Measurements from ENCODE around the gene HEATR5A. TPM values are rescaled to one million over a fixed set of nuclear protein-coding genes. Genes with fewer than 3 reads are reported as not detected.
"Not testable (repeated sequence)": the region's sequence is repeated elsewhere in the genome, so short reads cannot be mapped to it uniquely, and the experiment has no call there.

HEATR5A gene
- total RNA-seq, 2 donors from 2014 or later, result 9.9 to 12.7 TPM

DNA sequence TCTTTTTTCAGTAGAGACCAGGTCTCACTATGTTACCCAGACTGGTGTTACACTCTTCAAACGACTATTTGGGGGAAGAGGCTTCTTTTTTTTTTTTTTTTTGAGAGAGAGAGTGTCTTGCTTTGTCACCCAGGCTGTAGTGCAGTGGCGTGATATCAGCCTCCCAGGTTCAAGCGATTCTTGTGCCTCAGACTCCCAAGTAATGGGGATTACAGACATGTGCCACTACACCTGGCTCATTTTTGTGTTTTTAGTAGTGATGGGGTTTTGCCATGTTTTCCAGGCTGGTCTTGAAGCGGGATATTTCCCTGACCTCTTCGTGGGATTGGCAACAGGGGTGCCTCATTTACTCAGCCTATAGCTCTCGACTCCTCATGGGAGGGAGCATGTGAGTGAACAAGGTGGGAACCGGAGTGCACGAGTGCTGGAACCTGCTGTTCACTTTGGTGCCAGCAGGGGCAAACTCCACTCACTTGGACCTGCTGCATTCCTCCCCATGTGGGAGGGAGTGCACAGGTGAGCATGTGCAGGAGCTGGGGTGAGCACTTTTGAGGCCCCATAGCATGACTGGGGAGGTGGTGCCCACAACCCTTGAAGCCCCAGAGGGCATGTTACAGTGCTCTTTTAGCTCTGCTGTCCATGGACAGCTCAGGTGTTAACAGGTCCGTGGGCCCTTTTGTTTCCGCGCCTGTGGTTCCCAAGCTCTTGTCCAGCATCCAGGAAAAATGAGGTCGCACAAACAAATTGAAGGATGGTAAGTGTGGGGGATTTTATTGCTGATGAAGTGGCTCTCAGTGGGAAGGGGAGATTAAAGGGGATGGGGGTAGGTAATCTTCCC lies 133.7 kb downstream of the HEATR5A start:
- DNase-seq (ENCODE audit: low spot score in 2 of 2) (no peak), ATAC-seq (no peak)
- Mint-ChIP-seq H3K27ac (no peak overlapping the region), H3K9me3 (peaks cover 0 to 7% of the 10 kb centered on the region in 2 donors), H3K36me3 (peaks cover 0 to 8% of the 10 kb centered on the region in 2 donors)

DNA sequence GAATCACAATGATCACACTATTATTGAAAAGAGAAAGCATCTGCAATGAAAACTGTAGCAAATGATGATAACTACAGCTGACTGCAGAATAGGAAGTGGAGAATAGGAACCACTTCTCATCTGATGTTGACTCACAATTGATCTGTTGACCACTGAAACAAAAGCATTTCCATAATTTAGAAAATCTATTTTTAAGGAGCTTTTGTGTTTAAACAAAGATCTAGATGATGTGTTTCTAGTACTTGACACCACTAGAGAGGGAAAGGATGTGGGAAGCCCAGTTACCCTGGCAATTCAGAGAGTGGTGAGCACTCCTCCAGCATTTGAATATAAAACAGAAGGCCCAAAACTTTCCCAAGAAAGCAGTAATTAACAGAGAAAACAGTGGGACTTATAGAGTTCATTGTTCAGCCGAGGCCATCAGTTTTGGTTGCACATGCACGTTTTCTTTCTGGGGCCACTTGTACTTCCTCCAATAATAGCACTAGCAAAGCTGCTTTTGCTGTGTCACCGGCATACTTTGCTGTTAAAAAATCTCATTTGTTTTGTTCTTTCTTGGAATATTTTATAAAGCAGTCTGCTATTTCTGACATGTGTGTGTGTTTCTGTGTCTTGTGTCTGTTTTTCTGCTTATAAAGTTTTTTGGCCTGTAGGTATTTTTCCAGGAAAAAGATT lies 136.6 kb downstream of the HEATR5A start:
- Mint-ChIP-seq H3K27ac (no peak overlapping the region), H3K9me3 (peaks cover 0 to 10% of the 10 kb centered on the region in 2 donors), H3K36me3 (peaks cover 0 to 8% of the 10 kb centered on the region in 2 donors)
- DNase-seq (ENCODE audit: low spot score in 2 of 2) (no peak), ATAC-seq (peak; percentile 39 to 61)

DNA sequence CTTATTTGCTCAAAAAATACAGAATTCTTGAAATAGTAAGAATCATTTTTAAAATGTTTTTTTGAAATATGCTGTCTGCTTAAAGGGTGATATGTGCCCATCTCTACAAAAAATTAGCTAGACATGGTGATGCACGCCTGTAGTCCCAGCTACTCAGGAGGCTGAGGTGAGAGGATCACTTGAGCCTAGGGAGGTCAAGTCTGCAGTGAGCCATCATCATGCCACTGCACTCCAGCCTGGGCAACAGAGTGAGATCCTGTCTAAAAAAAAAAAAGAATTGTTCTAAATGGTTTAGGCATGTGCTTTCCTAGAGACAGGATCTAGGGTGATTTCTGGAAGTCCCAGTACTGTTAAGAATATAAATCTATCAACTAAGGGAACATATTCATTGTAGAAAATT lies 137.2 kb downstream of the HEATR5A start:
- Mint-ChIP-seq H3K27ac (no peak overlapping the region), H3K36me3 (peaks cover 0 to 8% of the 10 kb centered on the region in 2 donors), H3K9me3 (peaks cover 0 to 11% of the 10 kb centered on the region in 2 donors)
- ATAC-seq (peak in 1 of 2 donors; percentile 20), DNase-seq (ENCODE audit: low spot score in 2 of 2) (no peak)

DNA sequence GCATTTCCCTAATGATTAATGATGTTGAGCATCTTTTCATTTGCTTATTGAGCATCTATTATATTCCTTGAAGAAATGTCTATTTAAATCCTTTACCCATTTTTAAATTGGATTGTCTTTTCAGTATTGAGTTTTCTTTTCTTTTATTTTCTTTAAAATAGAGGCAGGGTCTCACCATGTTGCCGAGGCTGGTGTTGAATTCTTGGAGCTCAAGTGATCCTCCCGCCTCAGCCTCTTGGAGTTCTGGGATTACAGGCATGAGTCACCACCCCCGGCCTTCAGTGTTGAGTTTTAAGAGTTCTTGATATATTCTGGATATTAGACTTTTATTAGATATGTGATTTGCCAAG lies 139.5 kb downstream of the HEATR5A start:
- Mint-ChIP-seq H3K27ac (no peak overlapping the region), H3K36me3 (peaks cover 0 to 9% of the 10 kb centered on the region in 2 donors), H3K9me3 (peaks cover 0 to 4% of the 10 kb centered on the region in 2 donors)
- ATAC-seq (no peak), DNase-seq (ENCODE audit: low spot score in 2 of 2) (no peak)

DNA sequence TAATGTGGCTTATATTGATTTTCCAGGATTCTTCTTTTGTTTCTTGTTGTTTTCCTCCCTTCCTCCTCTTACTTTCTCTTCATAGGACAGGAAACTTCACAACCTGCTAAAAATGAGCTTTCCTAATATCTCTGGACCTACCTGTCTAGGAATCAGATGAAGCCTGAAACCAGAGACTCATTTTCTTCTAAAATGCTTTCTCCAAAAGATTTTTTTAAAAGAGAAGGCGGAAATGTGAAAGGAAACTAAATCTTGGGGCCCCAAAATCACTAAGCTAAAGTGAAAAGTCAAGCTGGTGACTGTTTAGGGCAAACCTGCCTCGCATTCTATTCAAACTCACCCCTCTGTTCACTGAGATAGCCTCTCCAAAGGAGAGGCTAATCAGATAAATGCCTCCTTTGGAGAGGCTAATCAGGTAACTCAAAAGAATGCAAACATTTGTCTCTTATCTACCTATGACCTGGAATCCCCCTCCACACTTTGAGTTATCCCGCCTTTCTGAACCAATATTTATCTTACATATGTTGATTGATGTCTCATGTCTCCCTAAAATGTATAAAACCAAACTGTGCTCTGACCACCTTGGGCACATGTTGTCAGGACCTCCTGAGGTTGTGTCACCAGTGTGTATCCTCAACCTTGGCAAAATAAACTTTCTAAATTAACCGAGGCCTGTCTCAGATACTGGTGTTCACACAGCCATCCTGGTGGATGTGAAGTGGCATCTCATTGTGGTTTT lies 140.0 kb downstream of the HEATR5A start:
- H3K36me3 Mint-ChIP-seq, result peaks cover 0 to 9% of the 10 kb centered on the region in 2 donors
- no peak overlapping the region for H3K27ac Mint-ChIP-seq
- peaks cover 0 to 4% of the 10 kb centered on the region in 2 donors for H3K9me3 Mint-ChIP-seq
- ATAC-seq (no peak), DNase-seq (ENCODE audit: low spot score in 2 of 2) (no peak)

DNA sequence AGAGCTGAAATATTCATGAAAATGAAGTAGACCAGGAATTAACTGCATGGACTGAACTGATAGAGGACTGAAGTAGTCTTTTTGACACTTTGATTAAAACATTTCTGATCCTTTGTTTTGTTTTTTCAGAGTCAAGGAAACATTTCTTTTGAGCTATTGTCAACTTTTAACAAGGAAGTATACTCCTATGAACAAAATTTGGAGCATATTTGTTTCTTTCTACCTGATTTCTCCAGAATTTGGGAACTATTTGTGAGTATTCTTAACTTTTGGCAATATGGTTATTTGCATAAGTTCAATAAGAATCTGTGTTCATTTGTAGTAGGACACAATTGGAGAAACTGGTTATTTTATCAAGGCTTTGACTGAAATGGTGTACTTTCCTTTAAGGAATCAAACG lies 141.5 kb downstream of the HEATR5A start:
- H3K27ac Mint-ChIP-seq, result no peak overlapping the region
- ATAC-seq (no peak), DNase-seq (ENCODE audit: low spot score in 2 of 2) (no peak)
- H3K36me3 Mint-ChIP-seq, result peaks cover 0 to 9% of the 10 kb centered on the region in 2 donors
- peaks cover 0 to 4% of the 10 kb centered on the region in 2 donors for H3K9me3 Mint-ChIP-seq

DNA sequence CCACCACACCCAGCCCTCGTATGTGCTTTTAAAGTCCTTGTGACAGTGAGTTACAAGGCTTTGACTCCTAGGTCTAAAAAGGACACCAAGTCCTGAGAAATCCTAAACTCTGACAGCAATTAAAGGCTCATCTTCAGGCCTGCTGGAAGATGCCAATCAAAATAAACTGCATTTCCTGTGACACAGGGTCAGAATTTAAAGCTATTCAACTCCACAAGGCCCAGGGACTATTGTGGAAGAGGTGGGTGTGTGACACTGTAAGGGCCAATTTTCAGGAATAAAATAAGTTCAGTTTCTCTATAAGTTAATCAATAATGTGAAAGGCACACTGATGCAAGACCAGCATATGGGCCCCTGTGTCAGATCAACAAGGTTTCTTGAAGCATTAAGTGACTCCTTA lies 143.3 kb downstream of the HEATR5A start:
- Mint-ChIP-seq H3K27ac (no peak overlapping the region), H3K36me3 (peaks cover 0 to 9% of the 10 kb centered on the region in 2 donors), H3K9me3 (peaks cover 0 to 4% of the 10 kb centered on the region in 2 donors)
- DNase-seq (ENCODE audit: low spot score in 2 of 2) (no peak), ATAC-seq (no peak)

DNA sequence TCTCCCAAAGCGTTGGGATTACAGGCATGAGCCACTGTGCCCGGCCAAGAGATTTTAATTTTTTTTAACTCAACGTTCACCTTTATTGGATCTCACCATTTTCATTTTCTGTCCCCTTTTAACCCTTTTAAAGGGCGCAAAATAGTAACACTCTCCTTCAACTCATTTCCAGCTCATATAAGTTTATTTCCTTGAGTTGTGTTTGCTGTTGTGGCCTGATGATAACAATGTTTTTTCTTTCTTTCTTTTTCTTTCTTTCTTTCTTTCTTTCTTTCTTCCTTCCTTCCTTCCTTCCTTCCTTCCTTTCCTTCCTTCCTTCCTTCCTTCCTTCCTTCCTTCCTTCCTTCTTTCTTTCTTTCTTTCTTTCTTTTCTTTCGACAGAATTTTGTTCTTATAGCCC lies 143.9 kb downstream of the HEATR5A start:
- not testable (repeated sequence) for DNase-seq (ENCODE audit: low spot score in 2 of 2); H3K36me3 Mint-ChIP-seq; ATAC-seq; H3K27ac Mint-ChIP-seq; H3K9me3 Mint-ChIP-seq

DNA sequence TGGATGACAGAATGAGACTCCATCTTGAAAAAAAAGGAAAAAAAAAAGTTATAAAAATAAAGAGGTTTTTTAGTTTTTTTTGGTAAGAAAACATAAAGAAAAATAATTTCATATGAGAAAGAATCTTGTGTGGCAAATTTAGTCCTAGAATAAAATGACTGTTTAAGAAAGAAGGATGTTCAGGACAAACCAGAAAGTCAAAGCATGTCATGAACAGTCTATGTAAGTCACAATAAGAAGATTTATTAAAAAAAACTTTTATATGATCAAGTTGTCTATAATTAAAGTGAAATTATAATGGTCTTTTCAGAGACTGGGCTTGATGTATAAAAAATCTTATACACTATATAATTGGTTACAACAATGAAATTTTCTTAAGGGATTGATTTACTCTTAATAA lies 144.6 kb downstream of the HEATR5A start:
- DNase-seq (ENCODE audit: low spot score in 2 of 2) (no peak), ATAC-seq (no peak)
- peaks cover 0 to 9% of the 10 kb centered on the region in 2 donors for H3K36me3 Mint-ChIP-seq
- no peak overlapping the region for H3K27ac Mint-ChIP-seq
- H3K9me3 Mint-ChIP-seq, result peaks cover 0 to 4% of the 10 kb centered on the region in 2 donors

DNA sequence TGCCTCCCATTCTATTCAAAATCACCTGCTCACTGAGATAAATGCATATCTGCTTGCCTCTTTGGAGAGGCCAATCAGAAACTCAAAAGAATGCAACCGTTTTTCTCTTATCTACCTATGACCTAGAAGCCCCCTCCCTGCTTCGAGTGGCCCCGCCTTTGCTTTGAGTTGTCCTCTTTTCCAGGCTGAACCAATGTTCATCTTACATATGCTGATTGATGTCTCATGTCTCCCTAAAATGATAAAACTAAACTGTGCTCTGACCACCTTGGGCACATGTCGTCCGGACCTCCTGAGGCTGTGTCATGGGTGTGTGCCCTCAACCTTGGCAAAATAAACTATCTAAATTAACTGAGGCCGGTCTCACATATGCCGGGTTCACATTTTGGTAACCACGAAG lies 148.7 kb downstream of the HEATR5A start:
- H3K27ac Mint-ChIP-seq, result no peak overlapping the region
- ATAC-seq, result no peak

DNA sequence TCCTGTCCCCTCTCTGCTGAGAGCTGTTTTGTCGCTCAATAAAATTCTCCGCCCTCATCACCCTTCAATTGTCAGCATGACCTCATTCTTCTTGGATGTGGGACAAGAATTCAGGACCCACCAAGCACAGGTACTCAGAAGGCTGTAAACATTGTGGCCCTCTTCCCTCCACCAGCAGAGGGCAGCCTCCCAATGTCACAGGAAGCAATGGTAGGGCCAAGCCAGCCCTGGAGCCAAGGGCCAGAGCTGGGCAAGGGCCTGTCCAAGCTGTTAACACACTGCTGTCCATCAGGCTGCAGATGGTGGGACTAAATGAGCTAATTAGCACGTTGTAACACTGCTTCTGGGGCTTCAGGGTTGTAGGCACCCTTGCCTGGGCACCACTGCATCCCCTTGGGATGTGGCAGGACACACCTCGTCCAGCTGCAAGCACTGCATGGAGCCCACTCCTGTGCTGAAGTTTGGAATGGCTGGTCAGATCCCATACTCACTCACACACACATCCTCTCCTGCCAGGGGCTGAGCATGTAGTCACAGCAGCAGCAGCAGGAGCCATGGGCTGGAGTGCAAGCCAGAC lies 150.1 kb downstream of the HEATR5A start:
- ATAC-seq (no peak), DNase-seq (ENCODE audit: low spot score in 2 of 2) (peak in 1 of 2 donors; percentile 24)
- Mint-ChIP-seq H3K9me3 (peaks cover 4% of the 10 kb centered on the region in 2 donors), H3K36me3 (peaks cover 0 to 6% of the 10 kb centered on the region in 2 donors), H3K27ac (peak overlapping the region in 1 of 2 donors; percentile 10)

More for the DNA sequence above, 148.7 kb downstream of the HEATR5A start:
- Mint-ChIP-seq H3K9me3 (peaks cover 4% of the 10 kb centered on the region in 2 donors), H3K36me3 (peaks cover 0 to 11% of the 10 kb centered on the region in 2 donors)
- no peak for DNase-seq (ENCODE audit: low spot score in 2 of 2)

DNA sequence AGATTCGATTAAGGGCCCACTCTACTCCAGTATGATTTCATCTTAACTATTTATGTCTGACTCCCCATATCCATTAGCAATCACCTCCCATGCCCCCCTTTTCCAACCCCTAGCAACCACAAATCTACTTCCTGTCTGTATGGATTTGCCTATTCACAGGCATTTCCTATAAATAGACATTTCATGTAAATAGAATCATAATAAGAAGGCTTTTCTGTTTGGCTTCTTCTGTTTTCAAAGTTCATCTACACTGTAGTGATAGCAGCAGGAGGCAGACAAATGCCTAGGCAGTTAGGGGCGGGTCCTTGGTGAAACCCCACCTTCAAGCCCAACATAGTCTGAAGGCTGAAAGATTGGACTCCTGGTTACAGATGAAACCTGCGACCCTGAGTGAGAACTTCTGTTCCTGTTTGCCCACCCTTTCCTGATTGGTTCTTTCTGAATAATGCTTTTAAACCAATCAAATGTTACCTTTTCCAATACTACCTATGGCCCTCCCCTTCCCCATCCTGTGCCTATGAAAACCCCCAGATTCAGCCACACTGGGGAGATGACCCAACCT lies 150.6 kb downstream of the HEATR5A start:
- peaks cover 4% of the 10 kb centered on the region in 2 donors for H3K9me3 Mint-ChIP-seq

DNA sequence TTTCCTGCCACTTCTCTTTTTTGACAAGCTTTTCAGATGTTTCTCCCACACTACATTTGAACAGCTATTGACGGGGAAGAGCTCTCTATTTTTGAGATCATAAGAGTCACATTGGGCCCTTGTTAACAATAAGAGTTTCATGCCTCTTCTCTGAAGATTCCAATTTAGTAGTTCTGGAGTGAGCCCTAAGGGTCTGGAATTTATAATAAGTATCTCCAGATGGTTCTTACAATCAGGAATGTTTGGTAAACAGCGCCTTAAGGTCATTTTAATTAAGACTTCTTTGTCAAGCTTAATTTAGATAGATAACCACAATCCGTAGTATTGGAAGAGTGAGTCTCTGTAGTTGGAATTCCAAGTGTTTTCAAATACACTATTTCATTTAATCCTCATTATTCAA lies 152.1 kb downstream of the HEATR5A start:
- ATAC-seq, result no peak
- no peak for DNase-seq (ENCODE audit: low spot score in 2 of 2)
- peaks cover 4% of the 10 kb centered on the region in 2 donors for H3K9me3 Mint-ChIP-seq
- peaks cover 0 to 6% of the 10 kb centered on the region in 2 donors for H3K36me3 Mint-ChIP-seq
- no peak overlapping the region for H3K27ac Mint-ChIP-seq

More for the DNA sequence above, 150.6 kb downstream of the HEATR5A start:
- Mint-ChIP-seq H3K27ac (peak overlapping the region in 1 of 2 donors; percentile 10), H3K36me3 (peaks cover 0 to 6% of the 10 kb centered on the region in 2 donors)
- ATAC-seq, result no peak
- DNase-seq (ENCODE audit: low spot score in 2 of 2), result no peak

DNA sequence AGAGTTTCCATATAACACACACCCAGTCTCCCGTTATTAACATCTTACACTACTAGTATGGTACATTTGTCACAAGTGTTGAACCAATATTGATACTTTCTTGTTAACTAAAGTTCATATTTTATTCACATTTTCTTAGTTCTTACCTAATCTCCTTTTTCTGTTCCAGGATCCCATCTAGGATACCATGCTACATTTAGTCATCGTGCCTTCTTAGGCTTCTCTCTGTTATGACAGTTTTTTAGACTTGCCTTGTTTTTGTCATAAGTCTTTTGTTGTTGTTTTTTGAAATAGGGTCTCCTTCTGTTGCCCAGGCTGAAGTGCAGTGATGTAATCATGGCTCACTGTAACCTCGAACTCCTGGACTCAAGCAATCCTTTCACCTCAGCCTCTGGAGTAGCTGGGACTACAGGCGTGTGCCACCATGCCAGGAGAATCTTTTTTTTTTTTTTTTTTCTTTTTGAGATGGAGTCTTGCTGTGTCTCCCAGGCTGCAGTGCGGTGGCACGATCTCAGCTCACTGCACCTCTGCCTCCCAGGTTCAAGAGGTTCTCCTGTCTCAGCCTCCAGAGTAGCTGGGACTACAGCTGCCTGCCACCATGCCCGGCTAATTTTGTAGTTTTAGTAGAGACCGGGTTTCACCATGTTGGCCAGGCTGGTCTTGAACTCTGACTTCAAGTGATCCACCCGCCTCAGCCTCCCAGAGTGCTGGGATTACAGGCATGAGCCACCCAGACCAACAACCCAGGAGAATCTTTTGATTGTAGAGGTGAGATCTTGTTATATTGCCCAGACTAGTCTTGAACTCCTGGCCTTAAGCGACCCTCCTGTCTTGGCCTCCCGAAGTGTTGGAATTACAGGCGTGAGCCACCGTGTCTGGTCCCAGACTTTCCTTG lies 153.7 kb downstream of the HEATR5A start:
- DNase-seq (ENCODE audit: low spot score in 2 of 2) (no peak), ATAC-seq (no peak)
- Mint-ChIP-seq H3K9me3 (peaks cover 4% of the 10 kb centered on the region in 2 donors), H3K36me3 (peaks cover 0 to 6% of the 10 kb centered on the region in 2 donors), H3K27ac (no peak overlapping the region)

DNA sequence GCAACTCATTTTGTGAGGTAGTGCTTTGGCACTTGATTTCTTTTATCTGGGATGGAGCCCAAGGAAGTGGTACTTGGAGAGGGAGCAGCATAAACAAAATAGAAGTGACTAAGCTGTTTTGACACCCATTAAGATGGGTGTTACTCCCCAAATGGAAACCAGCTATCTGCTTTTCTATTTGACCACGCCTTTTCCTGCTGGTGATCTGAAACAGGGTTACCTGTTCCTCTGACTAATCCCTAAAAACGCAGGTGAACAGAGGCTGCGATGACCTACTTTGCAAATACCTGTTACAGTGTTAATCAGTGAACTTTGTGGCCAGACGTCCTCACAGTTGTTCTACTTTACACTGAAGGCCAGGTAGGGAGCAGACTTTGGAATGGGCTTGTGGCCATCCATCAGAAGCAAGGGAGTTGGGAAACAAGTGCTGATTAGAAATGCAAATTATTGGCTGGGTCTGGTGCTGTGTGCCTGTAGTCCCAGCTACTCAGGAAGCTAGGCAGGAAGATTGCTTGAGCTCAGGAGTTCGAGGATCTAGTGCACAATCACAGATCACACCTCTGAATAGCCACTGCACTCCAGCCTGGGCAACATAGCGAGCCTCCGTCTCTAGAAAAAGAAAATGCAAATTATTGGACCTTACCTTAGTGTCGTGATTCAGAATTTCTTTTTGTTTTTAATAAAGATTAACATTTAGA lies 154.5 kb downstream of the HEATR5A start:
- DNase-seq (ENCODE audit: low spot score in 2 of 2) (no peak), ATAC-seq (no peak)
- H3K36me3 Mint-ChIP-seq, result peaks cover 0 to 6% of the 10 kb centered on the region in 2 donors
- H3K27ac Mint-ChIP-seq, result no peak overlapping the region
- peaks cover 4% of the 10 kb centered on the region in 2 donors for H3K9me3 Mint-ChIP-seq
